GM19438 (cell line): Measurements from ENCODE around the gene RTN4RL2.

Experiments used
- ATAC-seq: cut with Tn5 transposase; IDR thresholded peaks from one replicate; pipeline ENCODE4 v1.9.1; 2021; ENCODE audit warnings: low read depth; ENCODE audit not compliant: unreplicated experiment

The RTN4RL2 gene

GRCh38 chr11:57460022-57460757 is at the start of gene RTN4RL2:
RTN4RL2 (plus strand) TSS chr11:57460528; CDS start chr11:57460866, 338 bp downstream.
- ATAC-seq: peak; percentile 40

GRCh38 chr11:57413681-57414080 is 46.6 kb upstream of the RTN4RL2 start:
- no peak for ATAC-seq

DNA sequence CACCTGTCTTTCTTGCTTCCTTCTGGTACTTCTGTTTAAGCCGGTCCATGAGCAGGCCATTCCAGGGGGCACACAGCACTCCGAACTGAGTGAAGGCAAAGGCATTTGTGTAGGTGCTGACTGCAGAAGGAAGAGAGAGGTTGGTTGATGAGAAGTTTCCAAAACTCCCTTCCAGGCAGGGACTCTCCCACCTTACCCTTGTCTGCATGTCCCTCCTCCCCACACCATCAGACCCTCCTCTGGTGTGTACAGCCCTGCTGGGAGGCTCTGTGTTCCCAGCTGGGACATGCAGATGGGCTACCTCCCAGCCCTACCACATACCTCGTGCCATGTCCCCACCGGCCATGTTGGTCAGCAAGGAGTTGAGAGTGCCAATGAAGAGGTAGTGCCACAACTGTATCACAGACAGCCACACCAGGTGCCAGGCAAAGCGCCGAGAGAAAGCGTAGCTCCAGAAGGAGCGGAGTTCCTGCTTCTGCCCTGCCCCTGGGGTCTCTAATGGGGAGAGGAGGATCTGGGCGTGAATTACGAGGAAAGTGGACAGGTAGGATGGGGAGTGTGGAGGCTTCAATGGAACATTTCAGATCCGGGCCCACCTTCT is 45.6 kb upstream of the RTN4RL2 start:
- no peak for ATAC-seq

DNA sequence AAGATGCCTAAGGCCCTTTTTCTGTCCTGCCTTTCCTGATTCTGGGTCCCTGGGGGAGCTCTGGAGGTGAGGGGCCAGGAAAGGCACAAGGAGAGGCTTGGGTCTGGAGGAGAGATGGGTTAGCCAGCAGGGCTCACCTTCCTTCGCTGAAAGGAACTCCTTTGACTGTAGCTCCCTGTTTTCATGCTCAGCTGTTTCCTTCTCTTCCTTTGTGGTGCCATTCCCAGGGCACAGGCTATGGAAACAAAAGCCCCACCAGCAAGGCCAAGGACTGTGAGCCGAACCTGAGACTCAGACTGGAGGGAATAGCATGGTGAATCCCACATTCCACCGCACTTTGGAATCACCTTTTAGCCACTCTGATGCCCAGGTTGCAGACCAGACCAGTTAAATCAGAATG is 43.9 kb upstream of the RTN4RL2 start:
- ATAC-seq: no peak

GRCh38 chr11:57417056-57417455 is 43.3 kb upstream of the RTN4RL2 start:
- ATAC-seq: no peak

DNA sequence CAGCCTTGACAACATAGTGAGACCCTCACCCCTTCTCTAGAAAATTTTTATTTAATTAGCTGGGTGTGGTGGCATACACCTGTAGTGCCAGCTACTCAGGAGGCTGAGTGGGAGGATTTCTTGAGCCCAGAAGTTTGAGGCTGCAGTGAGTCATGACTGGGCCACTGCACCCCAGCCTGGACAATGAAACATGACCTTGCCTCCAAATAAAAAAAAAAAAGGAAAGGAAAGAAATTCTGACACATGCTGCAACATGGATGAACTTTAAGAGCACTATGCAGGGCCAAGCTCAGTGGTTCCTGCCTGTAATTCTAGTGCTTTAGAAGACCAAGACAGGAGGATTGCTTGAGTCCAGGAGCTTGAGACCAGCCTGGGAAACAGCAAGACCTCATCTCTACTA is 42.2 kb upstream of the RTN4RL2 start:
- ATAC-seq: no peak

- ATAC-seq: no peak
Measured at GRCh38 chr11:57419146-57419545, 41.2 kb upstream of the RTN4RL2 start.

GRCh38 chr11:57421066-57421465 is 39.3 kb upstream of the RTN4RL2 start:
- ATAC-seq: no peak

- no peak for ATAC-seq
Measured at GRCh38 chr11:57421805-57422204, 38.5 kb upstream of the RTN4RL2 start.

GRCh38 chr11:57422669-57423068 is 37.7 kb upstream of the RTN4RL2 start:
- no peak for ATAC-seq

GRCh38 chr11:57424137-57424791 is 36.1 kb upstream of the RTN4RL2 start:
- ATAC-seq: no peak

DNA sequence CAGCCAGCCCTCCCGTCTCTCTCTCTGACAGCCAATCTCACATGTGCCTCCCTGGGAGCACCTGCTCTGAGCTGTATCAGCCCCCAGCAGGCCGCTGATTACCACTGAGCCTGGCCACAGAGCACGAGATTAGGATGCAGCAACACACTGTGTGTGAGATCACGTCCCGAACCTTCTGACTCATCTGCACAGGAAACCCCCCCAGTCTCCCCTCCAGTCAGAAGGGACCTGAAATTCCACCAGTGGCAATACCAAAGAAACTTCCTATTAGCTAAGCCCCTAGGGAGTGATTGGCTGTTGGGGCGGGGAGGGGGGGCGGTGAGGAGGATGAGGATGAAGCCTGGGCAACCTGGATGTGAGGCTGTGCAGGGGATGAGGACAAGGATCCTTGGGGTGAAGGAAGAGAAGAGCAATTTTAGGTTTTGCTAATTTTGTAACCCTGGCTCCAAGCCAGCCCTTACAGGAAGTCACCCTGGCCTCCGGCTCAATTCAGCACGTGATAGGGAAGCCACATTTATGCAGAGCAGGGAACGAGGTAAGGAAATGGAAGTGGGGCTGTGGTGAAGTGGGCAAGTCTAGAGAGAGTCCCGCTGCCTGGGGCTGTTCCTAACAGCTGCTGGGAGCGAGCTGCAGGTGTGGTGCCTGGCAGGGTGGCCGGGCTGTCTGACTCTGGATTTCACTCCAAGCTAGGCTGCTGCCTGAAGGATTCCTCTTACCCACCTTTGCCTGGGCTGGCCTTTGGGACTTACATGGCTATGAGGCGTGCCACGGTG is 35.4 kb upstream of the RTN4RL2 start:
- peak; percentile 92 for ATAC-seq

GRCh38 chr11:57425565-57426438 is 34.5 kb upstream of the RTN4RL2 start:
- no peak for ATAC-seq

- ATAC-seq: no peak
Measured at GRCh38 chr11:57426439-57426928, 33.8 kb upstream of the RTN4RL2 start.

GRCh38 chr11:57426929-57427726 is 33.2 kb upstream of the RTN4RL2 start, which contains the start of gene SLC43A3:
SLC43A3 (minus strand) TSS chr11:57427121; CDS start chr11:57426172, 949 bp downstream.
- peak; percentile 52 for ATAC-seq

DNA sequence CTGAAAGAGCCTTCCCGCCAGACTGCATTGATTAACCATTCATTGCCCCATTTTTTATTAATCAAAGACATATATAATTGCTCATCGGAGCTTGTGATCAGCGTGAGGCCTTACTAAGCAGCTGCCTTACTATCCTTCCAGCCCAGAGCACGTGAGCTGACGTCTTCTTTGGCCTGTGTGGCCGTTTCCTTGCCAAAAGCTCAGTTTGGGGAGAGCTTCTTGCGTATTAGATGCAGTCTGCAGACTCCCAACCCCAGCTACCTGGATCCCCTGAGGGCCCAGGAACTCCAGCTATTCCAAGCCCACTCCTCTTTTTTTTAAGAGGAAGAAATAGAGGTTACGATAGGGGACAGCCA is 32.6 kb upstream of the RTN4RL2 start:
- no peak for ATAC-seq

- no peak for ATAC-seq
Measured at GRCh38 chr11:57428643-57429042, 31.7 kb upstream of the RTN4RL2 start.

- ATAC-seq: no peak
Measured at GRCh38 chr11:57429946-57430345, 30.4 kb upstream of the RTN4RL2 start.

GRCh38 chr11:57430952-57431351 is 29.4 kb upstream of the RTN4RL2 start:
- ATAC-seq: no peak
